ENCODE results near the gene SLC29A3. TPM values are rescaled to one million over a fixed set of nuclear protein-coding genes. Genes with fewer than 3 reads are reported as not detected.

The SLC29A3 gene
- polyA plus RNA-seq, 3 donors: 9.7 to 28.4 (median 16.6) TPM

GRCh38 chr10:71348850-71349249 lies 29.8 kb downstream of the SLC29A3 start:
- Histone ChIP-seq H3K4me2 (replicated peaks; ENCODE audit: extremely low read depth, low read length, poor library complexity, severe bottlenecking) (no peak overlapping the region), H3K79me2 (ENCODE audit: insufficient read depth, low read length) (no peaks in the 10 kb centered on the region), H3K4me1 (ENCODE audit: control insufficient read depth in 1 of 2, insufficient read depth in 2 of 2, low read length in 2 of 2) (peaks cover 35 to 38% of the 10 kb centered on the region in 2 donors), H4K20me1 (ENCODE audit: insufficient read depth, low read length) (peaks cover 6% of the 10 kb centered on the region), H3K27ac (ENCODE audit: low read depth in 1 of 2, low read length in 2 of 2) (no peak overlapping the region), H3K9me3 (replicated peaks in 1 of 2; ENCODE audit: control insufficient read depth in 1 of 2, insufficient read depth in 1 of 2, low read length in 2 of 2) (no peaks in the 10 kb centered on the region), H3K4me3 (replicated peaks in 1 of 3; ENCODE audit: low read depth in 2 of 3, low read length in 3 of 3) (no peak overlapping the region), H3K27me3 (ENCODE audit: control insufficient read depth in 2 of 2, insufficient read depth in 2 of 2, low read length in 2 of 2) (no peaks in the 10 kb centered on the region), H3K36me3 (replicated peaks in 1 of 2; ENCODE audit: control insufficient read depth in 1 of 2, insufficient read depth in 2 of 2, low read length in 2 of 2) (peaks cover 60 to 92% of the 10 kb centered on the region in 2 donors), H3K9ac (ENCODE audit: insufficient read depth, low read length, poor library complexity, severe bottlenecking) (no peak overlapping the region), H2AFZ (ENCODE audit: insufficient read depth, low read depth, low read length, poor library complexity, severe bottlenecking) (no peak overlapping the region)
- no peak for DNase-seq
- no peak for TF ChIP-seq CTCF (IDR thresholded peaks at IDR 0.05)
- intact Hi-C loops (cut with micrococcal nuclease): no loop called here
- Mint-ChIP-seq H3K9me3 (peaks cover 0 to 2% (median 0%) of the 10 kb centered on the region in 7 donors), H3K4me3 (no peak overlapping the region), H3K4me1 (peaks cover 40% of the 10 kb centered on the region), H3K27ac (no peak overlapping the region), H3K36me3 (peaks cover 70 to 85% of the 10 kb centered on the region in 2 donors), H3K27me3 (ENCODE audit: low read depth in 3 of 3) (peaks cover 0 to 3% (median 2%) of the 10 kb centered on the region in 3 donors)
- no CpG with 5 or more reads among the region's 1 CpG for WGBS (ENCODE audit: insufficient coverage)

GRCh38 chr10:71349406-71349805 lies 30.3 kb downstream of the SLC29A3 start:
- H3K4me2 ChIP-seq (replicated peaks; ENCODE audit: extremely low read depth, low read length, poor library complexity, severe bottlenecking): no peak overlapping the region
- H3K36me3 ChIP-seq (replicated peaks in 1 of 2; ENCODE audit: control insufficient read depth in 1 of 2, insufficient read depth in 2 of 2, low read length in 2 of 2): peaks cover 64 to 95% of the 10 kb centered on the region in 2 donors
- H3K4me1 ChIP-seq (ENCODE audit: control insufficient read depth in 1 of 2, insufficient read depth in 2 of 2, low read length in 2 of 2): peaks cover 29 to 32% of the 10 kb centered on the region in 2 donors
- no peak overlapping the region for H3K27ac ChIP-seq (ENCODE audit: low read depth in 1 of 2, low read length in 2 of 2)
- Mint-ChIP-seq H3K27me3 (ENCODE audit: low read depth in 3 of 3) (peaks cover 0 to 3% (median 2%) of the 10 kb centered on the region in 3 donors), H3K9me3 (peaks cover 0 to 2% (median 0%) of the 10 kb centered on the region in 7 donors), H3K4me3 (no peak overlapping the region), H3K27ac (no peak overlapping the region), H3K36me3 (peaks cover 75 to 87% of the 10 kb centered on the region in 2 donors), H3K4me1 (peaks cover 35% of the 10 kb centered on the region)
- no peaks in the 10 kb centered on the region for H3K9me3 ChIP-seq (replicated peaks in 1 of 2; ENCODE audit: control insufficient read depth in 1 of 2, insufficient read depth in 1 of 2, low read length in 2 of 2)
- TF ChIP-seq CTCF (IDR thresholded peaks at IDR 0.05): no peak
- H2AFZ ChIP-seq (ENCODE audit: insufficient read depth, low read depth, low read length, poor library complexity, severe bottlenecking): no peak overlapping the region
- H3K4me3 ChIP-seq (replicated peaks in 1 of 3; ENCODE audit: low read depth in 2 of 3, low read length in 3 of 3): no peak overlapping the region
- no peaks in the 10 kb centered on the region for H3K79me2 ChIP-seq (ENCODE audit: insufficient read depth, low read length)
- intact Hi-C loops (cut with micrococcal nuclease): no loop called here
- 100% methylated on average over 2 of the region's 7 CpGs for WGBS (ENCODE audit: insufficient coverage)
- H3K9ac ChIP-seq (ENCODE audit: insufficient read depth, low read length, poor library complexity, severe bottlenecking): no peak overlapping the region
- DNase-seq: no peak
- H3K27me3 ChIP-seq (ENCODE audit: control insufficient read depth in 2 of 2, insufficient read depth in 2 of 2, low read length in 2 of 2): no peaks in the 10 kb centered on the region
- H4K20me1 ChIP-seq (ENCODE audit: insufficient read depth, low read length): peaks cover 6% of the 10 kb centered on the region

All from CD14-positive monocyte (primary cell).